PC-3 (cell line): ENCODE results near the gene FAM177A1. TPM values are rescaled to one million over a fixed set of nuclear protein-coding genes. Genes with fewer than 3 reads are reported as not detected.

Experiments
- ATAC-seq: fragments of 200-7000 bp; cut with Tn5 transposase; 2 replicates; pipeline ENCODE4 v1.9.1; 2020; ENCODE audit warnings: mild to moderate bottlenecking, moderate library complexity
- BruUV-seq: library from RNA; stranded (reverse); fragments of 400-500 nt; replicated peaks from 2 replicates; lab custom pipeline; 2021; lab: Mats Ljungman, UMichigan
- CTCF ChIA-PET: fragments of 300-600 bp; sonication (Branson Sonifier 250); formaldehyde crosslinking; loops from one replicate; lab custom pipeline; 2022; ENCODE audit warnings: antibody characterized with exemption; lab: Charles Lee
- POLR2A ChIA-PET: fragments of 300-600 bp; sonication (Branson Sonifier 250); formaldehyde crosslinking; loops from one replicate; lab custom pipeline; 2022; ENCODE audit warnings: antibody characterized with exemption; ENCODE audit not compliant: unreplicated experiment; lab: Charles Lee
- DNase-seq: peaks from one replicate; pipeline ENCODE4 v3.0.0-alpha.2; 2015
- H2AFZ ChIP-seq: fragments of 300-600 bp; sonication (generic); 2 replicates; pipeline ENCODE4 v1.6.0; 2016; ENCODE audit warnings: antibody characterized with exemption, low read length
- H3F3A ChIP-seq: fragments of 300-600 bp; sonication (generic); one replicate; pipeline ENCODE4 v1.6.0; 2017; ENCODE audit warnings: antibody characterized with exemption, low read length, control low read depth, mild to moderate bottlenecking; ENCODE audit not compliant: unreplicated experiment
- H3K27ac ChIP-seq: fragments of 300-600 bp; sonication (generic); 2 replicates; pipeline ENCODE4 v1.5.1; 2016; ENCODE audit warnings: mild to moderate bottlenecking, low read length
- H3K27me3 ChIP-seq: fragments of 300-600 bp; sonication (generic); 2 replicates; pipeline ENCODE4 v1.6.1; 2016; ENCODE audit warnings: low read length, mixed read lengths
- H3K36me3 ChIP-seq: fragments of 300-600 bp; sonication (generic); 2 replicates; pipeline ENCODE4 v1.6.1; 2016; ENCODE audit warnings: low read depth, mixed run types, low read length, mixed read lengths
- H3K4me1 ChIP-seq: fragments of 300-600 bp; sonication (generic); 2 replicates; pipeline ENCODE4 v1.5.1; 2016; ENCODE audit warnings: low read length; ENCODE audit not compliant: insufficient read depth
- H3K4me2 ChIP-seq: fragments of 300-600 bp; sonication (generic); 2 replicates; pipeline ENCODE4 v1.6.0; 2016; ENCODE audit warnings: low read length
- H3K4me3 ChIP-seq: fragments of 300-600 bp; sonication (generic); 2 replicates; pipeline ENCODE4 v1.5.1; 2016; ENCODE audit warnings: mild to moderate bottlenecking, low read length, mixed read lengths
- H3K79me2 ChIP-seq: fragments of 300-600 bp; sonication (generic); 2 replicates; pipeline ENCODE4 v1.6.1; 2017; ENCODE audit warnings: low read length, mixed read lengths
- H3K9ac ChIP-seq: fragments of 300-600 bp; sonication (generic); 2 replicates; pipeline ENCODE4 v1.6.0; 2016; ENCODE audit warnings: mild to moderate bottlenecking, low read length
- H3K9me2 ChIP-seq: fragments of 300-600 bp; sonication (generic); replicated peaks from 2 replicates; pipeline ENCODE4 v1.6.1; 2016; ENCODE audit warnings: mixed run types, low read length, mixed read lengths
- H3K9me3 ChIP-seq: fragments of 300-600 bp; sonication (generic); 2 replicates; pipeline ENCODE4 v1.6.1; 2016; ENCODE audit warnings: low read length, mixed read lengths
- H4K20me1 ChIP-seq: fragments of 300-600 bp; sonication (generic); 2 replicates; pipeline ENCODE4 v1.6.1; 2016; ENCODE audit warnings: low read length, mixed read lengths
- CTCF ChIP-seq: fragments of 300-600 bp; sonication (generic); conservative IDR thresholded peaks from 2 replicates; pipeline ENCODE4 v1.5.1; 2017; ENCODE audit warnings: antibody characterized with exemption, low read depth, mild to moderate bottlenecking, low read length
- EZH2 ChIP-seq: fragments of 300-600 bp; sonication (generic); IDR thresholded peaks from one replicate; pipeline ENCODE4 v1.6.1; 2017; ENCODE audit warnings: antibody characterized with exemption, mild to moderate bottlenecking, low read length; ENCODE audit not compliant: unreplicated experiment
- EZH2phosphoT487 ChIP-seq: fragments of 300-600 bp; sonication (generic); IDR thresholded peaks from 2 replicates; pipeline ENCODE4 v1.6.1; 2018; ENCODE audit warnings: mild to moderate bottlenecking, antibody characterized with exemption, low read length, borderline replicate concordance
- intact Hi-C: fragments of 100-400 bp; cut with micrococcal nuclease; formaldehyde crosslinking; loops from 2 replicates; pipeline ENCODE4 v1.9.0; 2023
- total RNA-seq: library from RNA; depleted of rRNA; stranded (reverse); fragments of >200 nt; gene quantifications from 2 replicates; pipeline ENCODE4 v1.2.3, GENCODE V29; 2014

The FAM177A1 gene
- total RNA-seq, 1 experiment from 2014 or later: 36.2 TPM

GRCh38 chr14:34999500-34999899, 46.6 kb upstream of the FAM177A1 start:
- Histone ChIP-seq H3K4me3 (no peak overlapping the region), H3K27me3 (no peaks in the 10 kb centered on the region), H3K36me3 (peaks cover 10% of the 10 kb centered on the region), H3K9me3 (no peaks in the 10 kb centered on the region), H3K27ac (no peak overlapping the region), H3K9ac (no peak overlapping the region), H3K79me2 (peaks cover 3% of the 10 kb centered on the region; the same call in 1 of the 2 replicates), H4K20me1 (no peaks in the 10 kb centered on the region), H3K9me2 (no peaks in the 10 kb centered on the region), H2AFZ (no peak overlapping the region), H3K4me2 (no peak overlapping the region), H3F3A (no peaks in the 10 kb centered on the region), H3K4me1 (no peaks in the 10 kb centered on the region)
- TF ChIP-seq EZH2phosphoT487 (no peak), CTCF (no peak)
- no peak for DNase-seq
- ATAC-seq: no peak
- ChIA-PET CTCF (no interaction called here), POLR2A (no interaction called here)
- intact Hi-C loops: no loop called here
- BruUV-seq: no TSS peak

GRCh38 chr14:35001621-35002020, 44.5 kb upstream of the FAM177A1 start:
- POLR2A ChIA-PET: interaction anchor here (0.6 kb wide), 1 partner anchor 21 kb away, joined by 4 read pairs; no protein-coding TSS in a partner anchor

GRCh38 chr14:35004839-35005238, 41.2 kb upstream of the FAM177A1 start:
- no peak for TF ChIP-seq EZH2phosphoT487
- TF ChIP-seq CTCF: no peak
- TF ChIP-seq EZH2: no peak
- H3K27ac ChIP-seq: no peak overlapping the region
- no peaks in the 10 kb centered on the region for H3K4me1 ChIP-seq
- BruUV-seq: no TSS peak
- intact Hi-C loops: no loop called here
- POLR2A ChIA-PET: no interaction called here
- no peaks in the 10 kb centered on the region for H4K20me1 ChIP-seq
- H3K36me3 ChIP-seq: peaks cover 15% of the 10 kb centered on the region
- ATAC-seq (no peak), DNase-seq (no peak)
- no peak overlapping the region for H3K4me2 ChIP-seq
- H3F3A ChIP-seq: peaks cover 3% of the 10 kb centered on the region
- no peaks in the 10 kb centered on the region for H3K9me2 ChIP-seq
- H3K79me2 ChIP-seq: no peaks in the 10 kb centered on the region
- CTCF ChIA-PET: no interaction called here
- no peaks in the 10 kb centered on the region for H3K27me3 ChIP-seq
- H3K9ac ChIP-seq: no peak overlapping the region
- H2AFZ ChIP-seq: no peak overlapping the region
- no peaks in the 10 kb centered on the region for H3K9me3 ChIP-seq
- no peak overlapping the region for H3K4me3 ChIP-seq

More at GRCh38 chr14:35001621-35002020, 44.5 kb upstream of the FAM177A1 start:
- no peaks in the 10 kb centered on the region for H3K27me3 ChIP-seq
- H3F3A ChIP-seq: no peaks in the 10 kb centered on the region
- intact Hi-C loops: no loop called here
- H3K9me3 ChIP-seq: no peaks in the 10 kb centered on the region
- H3K27ac ChIP-seq: no peak overlapping the region
- H3K4me1 ChIP-seq: no peaks in the 10 kb centered on the region
- ATAC-seq (no peak), DNase-seq (no peak)
- TF ChIP-seq CTCF: no peak
- H3K9ac ChIP-seq: no peak overlapping the region
- H2AFZ ChIP-seq: no peak overlapping the region
- H3K4me2 ChIP-seq: no peak overlapping the region
- no peaks in the 10 kb centered on the region for H4K20me1 ChIP-seq
- no peak overlapping the region for H3K4me3 ChIP-seq
- CTCF ChIA-PET: no interaction called here
- H3K79me2 ChIP-seq: no peaks in the 10 kb centered on the region
- peaks cover 10% of the 10 kb centered on the region for H3K36me3 ChIP-seq
- no TSS peak for BruUV-seq
- H3K9me2 ChIP-seq: no peaks in the 10 kb centered on the region
